Measurements from ENCODE around the gene UVRAG. TPM values are rescaled to one million over a fixed set of nuclear protein-coding genes. Genes with fewer than 3 reads are reported as not detected.
"Not testable (repeated sequence)": the region's sequence is repeated elsewhere in the genome, so short reads cannot be mapped to it uniquely, and the experiment has no call there.

Gene UVRAG
- total RNA-seq, 6 donors from 2014 or later: 23.3 to 72.3 (median 28.5) TPM

- not testable (repeated sequence) for H3K9me3 ChIP-seq; ATAC-seq (ENCODE audit: low FRiP score in 2 of 2); H3K27me3 ChIP-seq; H3K4me3 ChIP-seq; H3K27ac ChIP-seq; H3K4me1 ChIP-seq
- H3K36me3 ChIP-seq: peaks cover 0 to 11% (median 4%) of the 10 kb centered on the region in 4 donors
- DNase-seq: peak in 1 of 2 donors; percentile 60
- WGBS, 2 donors: 91 to 95% methylated on average over 16 to 21 of the region's 22 CpGs
Observed at GRCh38 chr11:75979479-75980027, 164.5 kb downstream of the UVRAG start.

GRCh38 chr11:75980031-75980430 lies 165.0 kb downstream of the UVRAG start:
- no peaks in the 10 kb centered on the region for H3K27me3 ChIP-seq
- H3K4me1 ChIP-seq: no peaks in the 10 kb centered on the region
- TF ChIP-seq POLR2AphosphoS5 (IDR thresholded peaks at IDR 0.05) (no peak), POLR2A (IDR thresholded peaks at IDR 0.05) (no peak), CTCF (IDR thresholded peaks at IDR 0.05) (no peak), EP300 (IDR thresholded peaks at IDR 0.05) (no peak)
- no peak overlapping the region for H3K27ac ChIP-seq
- DNase-seq (no peak), ATAC-seq (ENCODE audit: low FRiP score in 2 of 2) (no peak)
- H3K9me3 ChIP-seq: no peaks in the 10 kb centered on the region
- H3K4me3 ChIP-seq: no peak overlapping the region
- H3K36me3 ChIP-seq: peaks cover 0 to 12% (median 6%) of the 10 kb centered on the region in 4 donors
- WGBS, 2 donors: 97 to 100% methylated on average over 2 of the region's 2 CpGs

GRCh38 chr11:75981546-75981945 lies 166.5 kb downstream of the UVRAG start:
- no peaks in the 10 kb centered on the region for H3K9me3 ChIP-seq
- WGBS, 2 donors: 96 to 100% methylated on average over 1 of the region's 1 CpG
- TF ChIP-seq POLR2AphosphoS5 (IDR thresholded peaks at IDR 0.05): no peak
- no peak for TF ChIP-seq EP300 (IDR thresholded peaks at IDR 0.05)
- TF ChIP-seq POLR2A (IDR thresholded peaks at IDR 0.05): no peak
- no peak for TF ChIP-seq CTCF (IDR thresholded peaks at IDR 0.05)
- DNase-seq: no peak
- ATAC-seq (ENCODE audit: low FRiP score in 2 of 2): no peak
- H3K36me3 ChIP-seq: peaks cover 0 to 12% (median 6%) of the 10 kb centered on the region in 4 donors
- H3K4me1 ChIP-seq: no peaks in the 10 kb centered on the region
- H3K27me3 ChIP-seq: no peaks in the 10 kb centered on the region
- H3K4me3 ChIP-seq: no peak overlapping the region
- H3K27ac ChIP-seq: no peak overlapping the region

- no peak overlapping the region for H3K4me3 ChIP-seq
- no peak for TF ChIP-seq EP300 (IDR thresholded peaks at IDR 0.05)
- TF ChIP-seq POLR2A (IDR thresholded peaks at IDR 0.05): no peak
- TF ChIP-seq CTCF (IDR thresholded peaks at IDR 0.05): no peak
- TF ChIP-seq POLR2AphosphoS5 (IDR thresholded peaks at IDR 0.05): no peak
- 78 to 100% methylated on average over 4 of the region's 4 CpGs for WGBS, 2 donors
- peaks cover 0 to 12% (median 6%) of the 10 kb centered on the region in 4 donors for H3K36me3 ChIP-seq
- no peak overlapping the region for H3K27ac ChIP-seq
- DNase-seq (no peak), ATAC-seq (ENCODE audit: low FRiP score in 2 of 2) (no peak)
- H3K27me3 ChIP-seq: no peaks in the 10 kb centered on the region
- H3K9me3 ChIP-seq: no peaks in the 10 kb centered on the region
- H3K4me1 ChIP-seq: no peaks in the 10 kb centered on the region
Observed at GRCh38 chr11:75982309-75982708, 167.3 kb downstream of the UVRAG start.

- DNase-seq: no peak
- Histone ChIP-seq H3K36me3 (peaks cover 0 to 12% (median 6%) of the 10 kb centered on the region in 4 donors), H3K4me3 (no peak overlapping the region), H3K9me3 (no peaks in the 10 kb centered on the region), H3K27me3 (no peaks in the 10 kb centered on the region), H3K4me1 (no peaks in the 10 kb centered on the region), H3K27ac (no peak overlapping the region)
- WGBS, 2 donors: 71 to 78% methylated on average over 2 of the region's 2 CpGs
- TF ChIP-seq EP300 (IDR thresholded peaks at IDR 0.05) (no peak), POLR2AphosphoS5 (IDR thresholded peaks at IDR 0.05) (no peak), CTCF (IDR thresholded peaks at IDR 0.05) (no peak), POLR2A (IDR thresholded peaks at IDR 0.05) (no peak)
- ATAC-seq (ENCODE audit: low FRiP score in 2 of 2): no peak
Observed at GRCh38 chr11:75986966-75987365, 172.0 kb downstream of the UVRAG start.

Measured in upper lobe of left lung (tissue), 6 donors.